Activated CD4-positive, alpha-beta T cell treated with anti-CD3 and anti-CD28 coated beads, Interleukin-2, Interleukin-4, amounts not matched to agents 100 ng/mL and 50 ng/mL, durations not matched to agents 16 hours and 8 hours (primary cell): ENCODE data around the gene TNIP3.

Experiments
- DNase-seq: peaks from one replicate; pipeline ENCODE4 v3.0.0-alpha.2; 2020; ENCODE audit warnings: low spot score

TNIP3 gene

GRCh38 chr4:121138039-121138825, 25.9 kb downstream of the TNIP3 start:
- DNase-seq, result peak; percentile 32

DNA sequence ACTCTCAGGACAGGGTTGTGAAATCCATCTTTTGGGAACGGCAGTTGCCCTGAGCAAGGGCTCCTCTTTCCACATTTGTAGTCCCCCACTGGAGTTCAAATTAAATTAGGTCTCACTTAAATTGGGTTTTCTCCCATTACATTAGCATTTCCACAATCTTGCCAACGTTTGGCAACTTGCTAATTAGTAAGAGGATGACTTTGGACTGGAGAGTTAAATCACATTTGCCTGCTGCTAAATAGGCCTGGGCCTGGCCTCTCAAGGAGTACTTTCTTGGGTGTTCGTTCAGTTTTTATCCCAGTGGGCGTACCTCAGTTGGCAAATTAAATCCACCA, 33.8 kb downstream of the TNIP3 start:
- no peak for DNase-seq

DNA sequence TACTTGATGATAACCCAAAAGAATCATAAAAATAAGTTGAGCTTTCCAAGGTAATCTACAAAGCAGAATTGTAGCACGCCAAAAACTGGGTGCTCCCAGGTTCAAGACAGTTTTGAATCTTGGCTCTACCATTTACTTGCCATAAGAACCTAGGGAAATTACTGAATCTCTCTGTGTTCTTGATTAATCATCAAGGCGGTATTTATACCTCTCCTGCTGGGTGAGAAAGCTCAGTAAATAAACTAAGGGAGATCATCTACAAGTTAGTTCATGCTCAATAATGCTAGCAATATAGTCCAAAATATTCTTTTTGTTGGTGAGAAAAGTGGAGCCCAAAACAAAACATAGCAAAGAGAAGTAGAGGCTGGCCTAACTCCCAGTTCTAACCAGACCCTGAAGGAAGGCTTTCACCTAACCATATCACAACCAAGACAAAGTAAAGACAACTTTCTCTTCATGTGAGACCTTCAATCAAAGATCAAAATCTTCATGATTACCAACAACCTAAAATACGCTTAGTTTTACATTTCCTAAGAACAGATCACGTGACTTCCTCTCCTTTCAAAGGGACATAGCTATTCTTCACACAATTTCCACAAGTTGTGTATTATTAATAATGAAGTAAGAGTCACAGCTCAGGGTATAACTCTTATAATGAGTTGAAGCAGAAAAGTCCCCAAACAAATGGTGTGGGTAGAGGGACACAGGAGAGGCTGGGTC, 34.4 kb downstream of the TNIP3 start:
- no peak for DNase-seq

GRCh38 chr4:121127100-121127499, 37.0 kb downstream of the TNIP3 start:
- DNase-seq, result no peak

DNA sequence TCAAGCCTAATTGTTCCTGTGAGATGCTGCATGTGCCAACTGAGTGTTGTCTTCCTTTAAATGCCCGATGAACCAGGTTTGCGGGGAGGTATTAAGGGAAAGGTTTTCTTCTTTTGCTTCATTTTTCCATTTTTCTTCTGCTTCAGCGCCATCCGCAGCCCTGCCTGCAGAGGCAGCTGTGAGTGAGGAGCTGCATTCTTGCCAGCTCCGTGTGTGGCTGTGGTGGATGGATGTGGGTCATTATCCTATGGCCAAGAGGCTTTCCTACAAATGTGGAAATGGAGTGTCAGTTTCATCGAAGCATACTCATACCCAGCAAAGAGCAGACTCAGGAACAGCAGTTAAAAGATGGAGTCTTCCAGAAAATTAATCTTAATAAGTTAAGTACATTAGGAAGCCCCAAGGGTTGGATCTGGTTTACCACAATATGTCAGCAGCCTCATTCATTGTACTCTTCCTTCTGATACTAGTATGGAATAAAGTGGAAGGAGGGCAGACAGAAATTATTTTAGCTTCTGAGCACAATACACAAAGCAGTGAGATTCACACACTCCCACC, 37.6 kb downstream of the TNIP3 start:
- no peak for DNase-seq

- DNase-seq, result no peak
These were observed 38.6 kb downstream of the TNIP3 start for GRCh38 chr4:121125498-121125885.

DNA sequence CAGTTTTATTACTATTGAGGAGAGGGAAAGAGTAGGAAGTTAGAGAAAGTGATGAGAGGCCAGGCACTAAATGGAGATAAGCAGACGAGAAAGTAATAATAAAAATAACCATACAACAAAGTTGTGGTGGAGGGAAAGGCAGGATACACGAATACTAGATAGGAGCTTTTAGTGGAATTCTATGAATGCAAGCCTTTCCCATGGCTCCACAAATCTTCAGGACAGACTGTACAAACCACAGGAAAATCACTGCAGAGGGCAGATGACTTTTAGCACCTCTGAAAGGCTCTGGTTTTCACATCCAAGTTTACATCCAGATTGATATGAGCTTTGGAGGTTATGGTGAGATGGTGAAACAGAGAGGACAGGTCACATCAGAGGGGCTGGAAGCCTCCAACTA, 41.5 kb downstream of the TNIP3 start:
- no peak for DNase-seq

DNA sequence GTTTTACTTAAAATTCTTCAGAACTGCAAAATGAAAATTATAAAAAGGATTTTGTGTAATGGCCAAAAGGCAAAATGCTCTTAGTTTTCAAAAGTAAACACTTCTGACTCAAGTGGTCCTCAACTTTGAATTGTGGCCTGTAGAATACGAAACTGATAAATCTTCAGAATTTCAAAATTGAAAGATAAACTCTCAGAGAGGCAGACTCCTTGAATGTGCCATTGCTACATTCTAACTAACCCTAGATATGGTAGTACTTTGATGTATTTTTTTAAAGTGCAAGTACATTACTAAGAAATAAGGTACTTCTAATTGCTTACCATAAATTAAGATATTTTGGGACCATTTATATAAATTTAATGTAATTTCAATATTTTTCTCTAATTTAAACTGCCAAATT, 44.4 kb downstream of the TNIP3 start:
- no peak for DNase-seq

DNA sequence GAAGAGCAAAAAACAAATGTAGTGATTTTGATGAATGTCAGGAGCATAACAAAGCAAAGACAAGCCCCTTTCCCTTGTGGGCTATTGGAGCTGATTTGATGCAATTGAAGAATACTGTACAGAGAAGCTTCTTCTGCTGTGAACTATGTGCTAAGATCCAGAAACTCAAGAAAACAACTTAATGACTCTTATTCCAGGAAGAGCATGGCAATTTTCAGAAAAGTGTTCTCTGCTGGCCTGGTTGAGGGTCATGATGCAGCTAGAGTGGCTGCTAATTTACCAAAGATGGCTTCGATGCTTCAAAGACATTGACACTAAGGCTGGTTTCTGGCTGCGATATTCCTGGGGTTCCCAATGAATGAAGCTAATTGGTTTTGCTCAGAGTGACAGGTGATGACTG, 45.8 kb downstream of the TNIP3 start:
- DNase-seq, result peak; percentile 12

- peak; percentile 76 for DNase-seq
These were observed 49.4 kb downstream of the TNIP3 start for GRCh38 chr4:121114756-121115155.

GRCh38 chr4:121112530-121112929, 51.6 kb downstream of the TNIP3 start:
- no peak for DNase-seq

DNA sequence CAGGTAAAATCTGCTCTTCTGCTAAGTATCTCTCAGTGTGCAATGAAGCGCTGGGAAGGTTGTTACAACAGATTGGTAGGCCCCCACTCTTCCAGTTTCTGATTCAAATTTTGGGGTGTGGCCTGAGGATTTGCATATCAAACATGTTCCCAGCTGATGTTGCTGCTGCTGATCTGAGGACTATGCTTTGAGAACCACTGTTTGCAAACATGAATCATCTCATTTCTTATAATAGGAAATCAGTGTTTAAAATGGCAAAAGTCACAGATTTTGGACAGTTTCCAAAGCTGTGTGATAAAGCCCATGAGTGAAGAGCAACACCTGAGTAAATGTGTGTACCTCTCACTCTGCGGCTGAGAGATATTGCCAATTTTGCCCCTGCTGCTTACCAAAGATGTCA, 55.6 kb downstream of the TNIP3 start:
- DNase-seq, result no peak

- no peak for DNase-seq
These were observed 56.6 kb downstream of the TNIP3 start for GRCh38 chr4:121107507-121107906.

DNA sequence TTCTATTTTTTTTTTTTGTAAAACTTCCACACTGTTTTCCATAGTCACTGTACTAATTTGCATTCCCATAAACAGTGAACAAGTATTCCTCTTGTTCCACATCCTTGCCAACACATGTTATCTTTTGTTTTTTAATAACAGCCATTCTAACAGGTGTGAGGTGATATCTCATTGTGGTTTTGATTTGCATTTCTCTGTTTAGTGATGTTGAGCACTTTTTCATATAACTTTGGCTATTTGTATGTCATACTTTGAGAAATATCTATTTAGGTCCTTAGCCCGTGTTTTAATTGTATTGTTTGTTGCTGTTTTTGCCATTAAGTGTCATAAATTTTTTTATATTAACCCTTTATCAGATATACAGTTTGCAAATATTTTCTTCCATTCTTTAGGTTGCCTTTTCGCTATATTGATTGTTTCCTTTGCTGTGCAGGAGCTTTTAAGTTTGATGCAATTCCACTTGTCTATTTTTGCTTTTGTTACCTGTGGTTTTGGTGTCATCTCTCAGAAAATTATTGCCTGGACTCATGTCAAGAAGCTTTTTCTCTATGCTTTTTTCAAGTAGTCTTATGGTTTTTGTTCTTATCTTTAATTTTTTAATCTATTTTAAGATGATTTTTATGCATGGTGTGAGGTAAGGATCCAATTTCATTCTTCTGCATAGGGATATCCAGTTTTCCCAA, 63.9 kb downstream of the TNIP3 start:
- no peak for DNase-seq

- no peak for DNase-seq
These were observed 65.9 kb downstream of the TNIP3 start for GRCh38 chr4:121098266-121098665.

- DNase-seq, result no peak
These were observed 67.5 kb downstream of the TNIP3 start for GRCh38 chr4:121096629-121097028.

- no peak for DNase-seq
These were observed 67.9 kb downstream of the TNIP3 start for GRCh38 chr4:121096191-121096590.

- no peak for DNase-seq
These were observed 69.7 kb downstream of the TNIP3 start for GRCh38 chr4:121094297-121094966.

DNA sequence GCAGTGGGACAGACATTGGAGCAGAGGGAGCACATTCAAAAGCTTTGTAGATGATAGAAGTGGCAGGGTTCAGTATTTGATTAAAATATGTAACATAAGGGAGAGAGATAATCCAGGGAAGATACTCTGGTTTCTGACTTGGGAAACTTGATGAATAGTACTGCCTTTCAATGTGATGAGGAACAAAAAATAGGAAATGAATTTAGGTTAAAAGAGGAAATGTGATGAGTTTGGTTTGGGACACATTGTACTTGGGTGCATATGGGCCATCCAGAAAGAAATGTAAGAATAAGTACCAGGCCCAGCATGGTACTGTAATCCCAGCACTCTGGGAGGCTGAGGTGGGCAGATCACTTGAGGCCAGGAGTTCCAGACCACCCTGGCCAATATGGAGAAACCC, 70.9 kb downstream of the TNIP3 start:
- DNase-seq, result no peak

DNA sequence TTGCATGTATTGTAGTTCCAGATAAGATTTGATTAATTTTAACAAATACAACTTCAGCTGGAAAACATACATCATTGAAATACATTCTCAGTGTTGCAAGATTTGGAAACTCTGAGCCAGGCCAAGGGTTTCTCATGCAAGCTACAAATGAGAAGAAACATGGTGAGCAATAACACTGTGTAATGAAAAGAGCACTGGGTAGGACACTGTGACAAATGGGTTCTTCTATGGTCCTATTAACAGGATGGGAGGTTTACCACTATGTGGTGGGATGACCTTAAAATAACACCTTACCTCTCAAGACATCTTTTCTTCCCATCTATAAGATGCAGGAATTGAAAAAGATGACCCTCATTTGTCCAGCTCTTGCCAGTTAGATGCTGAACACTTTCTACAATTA, 72.2 kb downstream of the TNIP3 start:
- no peak for DNase-seq

GRCh38 chr4:121088867-121089266, 75.3 kb downstream of the TNIP3 start:
- no peak for DNase-seq
